AML-193 (cell line): Measurements from ENCODE around the gene GOLGA8B.
"Not testable (repeated sequence)": the region's sequence is repeated elsewhere in the genome, so short reads cannot be mapped to it uniquely, and the experiment has no call there.

Experiments
- DNase-seq, 2 experiments: peaks; one replicate each; lab custom pipeline; 2025; lab: John Stamatoyannopoulos, UW

The GOLGA8B gene

GRCh38 chr15:34583399-34584329, at the start of gene GOLGA8B:
GOLGA8B (minus strand) TSS chr15:34583651; CDS start chr15:34535912, 47,739 bp downstream.
- peak; percentile 29 to 34 for DNase-seq

DNA sequence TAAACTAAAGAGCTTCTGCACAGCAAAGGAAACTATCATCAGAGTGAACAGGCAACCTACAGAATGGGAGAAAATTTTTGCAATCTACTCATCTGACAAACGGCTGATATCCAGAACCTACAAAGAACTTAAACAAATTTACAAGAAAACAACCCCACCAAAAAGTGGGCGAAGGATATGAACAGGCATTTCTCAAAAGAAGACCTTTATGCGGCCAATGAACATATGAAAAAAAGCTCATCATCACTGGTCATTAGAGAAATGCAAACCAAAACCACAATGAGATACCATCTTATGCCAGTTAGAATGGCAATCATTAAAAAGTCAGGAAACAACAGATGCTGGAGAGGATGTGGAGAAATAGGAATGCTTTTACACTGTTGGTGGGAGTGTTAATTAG, 49.7 kb upstream of the GOLGA8B start:
- DNase-seq = not testable (repeated sequence)

- no peak for DNase-seq
Observed at GRCh38 chr15:34628577-34629152, 45.2 kb upstream of the GOLGA8B start.

- no peak for DNase-seq
Observed at GRCh38 chr15:34625007-34625406, 41.6 kb upstream of the GOLGA8B start.

DNA sequence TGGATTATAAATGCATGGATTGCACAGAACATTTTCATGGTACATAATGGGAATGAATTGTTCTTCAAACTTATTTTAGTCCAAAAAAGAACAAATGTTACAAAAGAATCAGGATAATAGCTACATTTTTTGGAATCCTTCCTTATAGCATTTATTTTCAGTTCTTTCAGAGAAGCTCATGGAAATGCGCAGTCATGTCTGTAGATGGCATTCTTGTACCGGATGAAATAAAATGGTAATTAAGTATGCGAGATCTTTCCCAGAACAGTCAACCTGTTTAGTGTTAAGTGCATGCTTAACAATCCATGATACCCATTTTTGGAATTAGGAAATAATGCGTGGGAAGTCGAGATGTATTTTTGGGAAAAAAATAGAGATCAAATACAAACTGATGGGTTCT, 38.2 kb upstream of the GOLGA8B start:
- no peak for DNase-seq

- no peak for DNase-seq
Observed at GRCh38 chr15:34620814-34621213, 37.4 kb upstream of the GOLGA8B start.

- DNase-seq = peak; percentile 36 to 39
Observed at GRCh38 chr15:34620142-34620541, 36.7 kb upstream of the GOLGA8B start.

GRCh38 chr15:34619151-34619550, 35.7 kb upstream of the GOLGA8B start:
- DNase-seq = no peak

DNA sequence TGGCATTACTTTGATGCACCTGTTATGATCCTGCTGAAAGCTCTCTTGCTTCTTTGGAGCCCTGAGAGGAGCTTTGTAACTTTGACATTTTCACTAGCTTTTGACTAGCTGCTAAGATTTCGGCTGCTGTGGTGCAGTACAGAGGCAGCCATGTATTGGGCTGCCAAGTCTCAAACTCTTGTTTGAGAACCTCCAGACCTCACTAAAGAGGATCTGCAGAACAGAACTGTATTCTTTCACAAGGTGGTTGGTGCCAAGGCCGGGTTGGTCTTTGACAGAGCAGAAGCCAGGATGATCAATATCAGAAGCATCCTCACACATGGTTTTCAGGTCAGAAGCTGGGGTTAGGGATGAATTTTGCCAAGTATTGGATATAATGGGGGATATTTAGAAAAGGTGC, 34.6 kb upstream of the GOLGA8B start:
- no peak for DNase-seq

GRCh38 chr15:34616613-34617012, 33.2 kb upstream of the GOLGA8B start:
- no peak for DNase-seq

GRCh38 chr15:34613997-34614396, 30.5 kb upstream of the GOLGA8B start:
- no peak for DNase-seq

DNA sequence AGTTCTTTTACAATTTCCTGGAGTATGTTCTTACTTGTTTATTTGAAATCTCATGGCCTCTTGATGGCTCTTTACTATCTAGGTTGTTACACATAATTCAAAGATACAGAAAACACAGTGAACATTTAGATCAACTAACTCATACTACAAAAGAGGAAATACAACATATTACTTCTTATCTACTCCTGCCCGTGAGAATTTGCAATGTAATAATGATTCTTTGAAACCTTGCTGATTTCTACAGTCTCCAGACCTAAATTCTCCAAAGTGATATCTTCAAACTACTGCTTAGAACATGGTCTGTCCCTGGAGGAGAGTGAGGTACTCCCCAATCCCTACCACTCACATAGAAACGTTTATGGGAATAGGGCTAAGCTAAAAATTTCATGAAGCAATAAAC, 29.9 kb upstream of the GOLGA8B start:
- no peak for DNase-seq

GRCh38 chr15:34610354-34610753, 26.9 kb upstream of the GOLGA8B start:
- DNase-seq = peak; percentile 6 to 40

DNA sequence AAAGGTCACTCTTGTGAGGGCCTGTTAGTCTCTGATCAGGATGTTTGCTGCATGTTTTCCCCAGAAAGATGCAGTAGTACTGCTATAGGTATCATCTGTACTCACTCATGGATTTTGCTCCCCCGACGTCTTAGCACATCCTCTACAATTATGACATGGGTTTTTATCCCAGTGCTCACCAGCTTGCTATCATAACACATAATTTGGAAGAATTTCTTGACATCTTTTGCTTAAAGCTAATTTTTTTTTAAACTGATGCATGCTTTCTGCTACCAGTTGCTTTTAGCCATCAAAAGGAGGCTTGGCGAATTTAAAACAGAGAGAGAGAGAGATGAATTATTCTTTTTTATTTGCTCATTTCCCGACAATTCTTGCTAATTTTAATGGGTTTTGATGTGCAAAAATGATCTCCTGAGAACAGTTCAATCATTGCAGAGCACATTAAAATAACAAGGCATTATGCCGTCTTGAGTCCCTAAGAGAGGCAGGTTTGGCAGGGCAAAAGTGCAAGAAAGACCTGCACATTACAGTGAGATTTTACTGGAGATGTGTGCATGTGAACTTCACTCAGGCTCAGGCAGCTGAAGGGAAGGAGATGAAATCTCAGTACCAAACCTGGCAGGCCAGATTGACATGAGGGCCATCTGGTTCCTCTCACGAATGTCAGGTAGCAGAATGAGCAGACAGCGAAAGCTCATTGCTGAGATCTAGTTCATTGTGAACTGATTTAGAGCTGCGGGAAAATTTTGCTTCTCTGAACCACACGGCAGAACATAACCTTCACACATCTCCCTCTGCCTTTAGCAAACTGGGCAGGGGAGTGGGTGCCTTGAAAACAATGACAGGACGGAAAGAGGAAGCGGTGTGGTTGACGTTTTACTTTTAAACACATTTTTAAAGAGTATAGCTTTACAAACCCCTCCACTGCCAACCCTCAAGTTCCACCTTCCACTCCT, 25.9 kb upstream of the GOLGA8B start:
- DNase-seq = peak in 1 of 2 experiments; percentile 19

- DNase-seq = no peak
Observed at GRCh38 chr15:34608517-34608916, 25.1 kb upstream of the GOLGA8B start.

GRCh38 chr15:34607832-34608231, 24.4 kb upstream of the GOLGA8B start:
- DNase-seq = no peak

GRCh38 chr15:34606545-34606944, 23.1 kb upstream of the GOLGA8B start:
- no peak for DNase-seq

DNA sequence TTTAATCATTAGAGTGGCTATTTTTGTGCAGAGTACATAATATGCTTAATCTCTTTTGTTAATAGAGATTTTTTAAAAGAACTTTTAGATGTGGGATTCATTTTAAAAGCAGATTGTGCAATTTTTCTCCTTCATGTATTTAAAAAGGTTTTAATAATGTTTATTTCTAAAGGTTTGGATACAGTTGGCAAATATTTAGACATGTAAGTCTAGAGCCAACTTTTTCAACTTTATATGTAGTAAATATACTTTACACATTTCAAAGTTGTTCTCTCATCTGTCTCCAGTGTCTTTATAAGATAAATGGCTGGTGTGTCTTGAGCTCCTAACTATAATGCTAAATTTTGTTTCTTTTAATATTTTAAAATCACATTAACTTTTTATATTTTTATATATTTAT, 22.7 kb upstream of the GOLGA8B start:
- no peak for DNase-seq

DNA sequence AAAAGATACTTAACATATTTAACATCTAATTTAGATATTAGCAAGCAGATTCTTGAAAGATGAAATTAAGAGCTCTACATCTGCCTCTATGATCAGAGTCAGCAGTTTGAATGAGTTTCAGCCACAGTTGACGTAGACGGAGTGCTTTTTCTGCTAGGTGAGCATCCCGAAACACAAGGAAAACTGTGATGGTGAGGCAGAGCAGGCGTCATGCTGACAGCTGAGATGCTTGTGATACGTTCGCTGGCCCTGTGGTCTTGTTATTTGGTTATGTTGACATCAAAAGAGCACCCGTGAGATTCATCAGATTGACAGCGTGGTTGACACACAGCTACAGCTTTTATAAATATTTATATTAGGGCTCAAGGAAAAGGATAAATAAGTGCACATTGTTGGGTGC, 19.6 kb upstream of the GOLGA8B start:
- no peak for DNase-seq

- DNase-seq = no peak
Observed at GRCh38 chr15:34600923-34601322, 17.5 kb upstream of the GOLGA8B start.

DNA sequence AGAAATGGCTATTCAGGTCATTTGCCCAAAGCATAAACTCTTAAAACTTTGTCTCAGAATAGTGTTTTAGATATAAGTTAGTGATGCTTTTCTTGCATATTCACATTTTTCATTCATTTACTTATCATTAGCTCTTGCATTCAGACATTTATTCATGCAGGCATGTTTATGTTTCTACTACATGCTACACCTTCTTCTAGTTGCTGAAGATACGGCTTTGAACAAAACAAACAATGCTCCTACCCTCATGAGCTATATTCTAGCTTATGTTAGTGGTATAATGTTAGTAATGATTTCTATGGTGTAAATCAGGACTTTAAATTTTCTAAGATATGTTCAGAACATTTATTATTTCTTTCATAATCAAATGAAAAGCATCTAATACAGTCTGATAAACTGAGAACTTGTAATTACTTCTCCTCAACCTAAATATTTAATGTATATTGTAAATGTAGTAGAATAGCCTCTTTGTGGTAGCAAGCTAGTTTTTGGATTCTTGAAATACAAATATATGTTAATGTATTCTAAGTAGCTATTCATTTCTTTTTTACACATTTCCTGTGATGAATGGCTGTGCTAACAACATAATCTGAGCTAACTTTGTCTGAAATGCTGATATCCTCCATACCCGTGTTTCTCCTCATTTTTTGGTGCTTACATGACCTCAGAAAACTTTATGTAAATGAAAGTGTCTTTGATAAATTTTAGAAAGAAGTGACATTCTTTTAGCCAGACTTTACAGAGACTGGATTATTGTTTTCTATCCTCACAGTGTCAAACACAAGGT, 15.5 kb upstream of the GOLGA8B start:
- no peak for DNase-seq
